ENCODE results near the gene SLC25A53. TPM values are rescaled to one million over a fixed set of nuclear protein-coding genes. Genes with fewer than 3 reads are reported as not detected.

The SLC25A53 gene
- total and polyA plus RNA-seq, 2 of the 4 experiments (the other 2 are of a cell fraction), result 3.7 to 5.9 TPM

GRCh38 chrX:104108955-104109354, 47.9 kb downstream of the SLC25A53 start:
- TF ChIP-seq MXI1 (IDR thresholded peaks at IDR 0.05; ENCODE audit: borderline replicate concordance, low read depth, low read length), result no peak
- TF ChIP-seq SMC3 (IDR thresholded peaks at IDR 0.05; ENCODE audit: low read depth, low read length), result no peak
- TF ChIP-seq NFE2L2 (IDR thresholded peaks at IDR 0.05; ENCODE audit: low read depth, low read length), result no peak
- TF ChIP-seq USF2 (IDR thresholded peaks at IDR 0.05; ENCODE audit: low read depth, low read length), result no peak
- no peak for TF ChIP-seq FOS (IDR thresholded peaks at IDR 0.05; ENCODE audit: low read depth, low read length)
- TF ChIP-seq CEBPB (IDR thresholded peaks at IDR 0.05; ENCODE audit: low read depth, low read length), result no peak
- no peak for TF ChIP-seq CTCF (conservative IDR thresholded peaks at IDR 0.05; ENCODE audit: low read depth, low read length)
- no peak for TF ChIP-seq CHD1 (IDR thresholded peaks at IDR 0.05; ENCODE audit: low read depth, low read length)
- no peak for TF ChIP-seq RAD21 (IDR thresholded peaks at IDR 0.05; ENCODE audit: low read length)
- TF ChIP-seq BHLHE40 (IDR thresholded peaks at IDR 0.05; ENCODE audit: low read depth, low read length), result no peak
- no peak for TF ChIP-seq MAFK (IDR thresholded peaks at IDR 0.05; ENCODE audit: low read depth, low read length)
- no peak for TF ChIP-seq RFX5 (IDR thresholded peaks at IDR 0.05; ENCODE audit: low read depth, low read length)
- TF ChIP-seq POLR2A (IDR thresholded peaks at IDR 0.05; ENCODE audit: low read depth, low read length), result no peak
- no peak for TF ChIP-seq RCOR1 (IDR thresholded peaks at IDR 0.05; ENCODE audit: insufficient replicate concordance, low read length)
- no peak for TF ChIP-seq ELK1 (IDR thresholded peaks at IDR 0.05; ENCODE audit: borderline replicate concordance, low read depth, low read length)
- TF ChIP-seq MAZ (IDR thresholded peaks at IDR 0.05; ENCODE audit: borderline replicate concordance, low read depth, low read length), result no peak
- no CpG with 5 or more reads among the region's 1 CpG for WGBS, 2 experiments (ENCODE audit: extremely low coverage in 2 of 2, insufficient read length in 1 of 2)
- no peak overlapping the region for H3K14ac ChIP-seq (replicated peaks; ENCODE audit: low read depth, low read length)
- H2AK9ac ChIP-seq (replicated peaks; ENCODE audit: low read depth, low read length, poor library complexity), result no peak overlapping the region
- no peak overlapping the region for H4K5ac ChIP-seq (ENCODE audit: low read depth, low read length)
- no peaks in the 10 kb centered on the region for H3K79me1 ChIP-seq (ENCODE audit: low read depth in 1 of 2, low read length in 2 of 2)
- no peak overlapping the region for H3K4me3 ChIP-seq (ENCODE audit: insufficient read depth, low read depth, low read length)
- H3K23ac ChIP-seq (ENCODE audit: low read depth, low read length), result no peak overlapping the region
- DNase-seq (no peak), ATAC-seq (ENCODE audit: low read depth) (no peak)
- H3K56ac ChIP-seq (ENCODE audit: extremely low read depth, insufficient read depth, low read length), result no peak overlapping the region
- H2BK120ac ChIP-seq (ENCODE audit: low read depth, low read length), result no peak overlapping the region
- POLR2A ChIA-PET (ENCODE audit: unreplicated experiment), result no interaction called here
- dilution Hi-C loops (cut with HindIII; ENCODE audit: low sequenced_read_pairs, unreplicated experiment), result no loop called here
- no peak overlapping the region for H3K4me2 ChIP-seq (ENCODE audit: low read depth, low read length)
- no peaks in the 10 kb centered on the region for H4K20me1 ChIP-seq (ENCODE audit: insufficient read depth, low read length)
- no peak overlapping the region for H3K27ac ChIP-seq (ENCODE audit: insufficient read depth, low read length)
- no peak overlapping the region for H4K91ac ChIP-seq (ENCODE audit: insufficient read depth, low read depth, low read length)
- H2BK15ac ChIP-seq (ENCODE audit: low read depth, low read length), result no peak overlapping the region
- intact Hi-C loops (cut with micrococcal nuclease), result no loop called here
- H3K27me3 ChIP-seq (ENCODE audit: control insufficient read depth, insufficient read depth, low read length), result peaks cover 6% of the 10 kb centered on the region; the same call in 1 of the 2 replicates
- H3K4ac ChIP-seq (ENCODE audit: low read depth, low read length), result no peak overlapping the region
- in situ Hi-C loops (cut with MboI; ENCODE audit: low sequenced_read_pairs), result loop anchor here (25.0 kb wide), 1 partner anchor 272 kb away; the partner anchor contains the start of gene RAB9B
- no peak overlapping the region for H4K8ac ChIP-seq (ENCODE audit: low read depth in 2 of 2, low read length in 2 of 2)
- no peaks in the 10 kb centered on the region for H3K36me3 ChIP-seq (ENCODE audit: control insufficient read depth, insufficient read depth, low read length)
- H2BK5ac ChIP-seq (ENCODE audit: low read depth, low read length, poor library complexity, severe bottlenecking), result no peak overlapping the region
- no peaks in the 10 kb centered on the region for H3K4me1 ChIP-seq (ENCODE audit: control insufficient read depth, insufficient read depth, low read length)
- H2BK20ac ChIP-seq (ENCODE audit: low read depth, low read length), result no peak overlapping the region
- no peaks in the 10 kb centered on the region for H3K9me1 ChIP-seq (ENCODE audit: insufficient read depth, low read length)
- H3K18ac ChIP-seq (ENCODE audit: low read depth, low read length), result no peak overlapping the region
- no peak overlapping the region for H2AFZ ChIP-seq (replicated peaks; ENCODE audit: low read length, poor library complexity)
- CTCF ChIA-PET, result no interaction called here
- BruUV-seq (replicated peaks), result no TSS peak
- no peaks in the 10 kb centered on the region for H3K9me3 ChIP-seq (ENCODE audit: control insufficient read depth, insufficient read depth, low read length)
- no peak overlapping the region for H2AK5ac ChIP-seq (ENCODE audit: low read depth, low read length)
- H3K9ac ChIP-seq (ENCODE audit: low read depth, low read length), result no peak overlapping the region

Data from IMR-90 (cell line).